ENCODE results near the gene MAP4K4. TPM values are rescaled to one million over a fixed set of nuclear protein-coding genes. Genes with fewer than 3 reads are reported as not detected.

Gene MAP4K4
- 82.2 and 131 TPM in 2 replicates for total RNA-seq
- 61.6 and 71.6 TPM in 2 replicates for polyA plus RNA-seq

- TF ChIP-seq CTCF (IDR thresholded peaks at IDR 0.05; ENCODE audit: low read depth, low read length): peak; percentile 32
- Histone ChIP-seq H3K27ac (peak within 1 kb of the TSS; percentile 84), H3K9me3 (ENCODE audit: low read depth) (no peaks in the 10 kb centered on the region), H3K27me3 (no peaks in the 10 kb centered on the region), H3K36me3 (no peaks in the 10 kb centered on the region), H3K4me1 (ENCODE audit: low read depth) (peaks cover 19% of the 10 kb centered on the region), H3K4me3 (peak within 1 kb of the TSS; percentile 84)
- DNase-seq (ENCODE audit: low read depth in 1 of 2, low spot score in 1 of 2): peak; percentile 85 to 91
Observed at GRCh38 chr2:101697124-101698013, at the start of gene MAP4K4. MAP4K4 (plus strand) TSS chr2:101697707; CDS start chr2:101698081, 374 bp downstream.

GRCh38 chr2:101653469-101653868 is 44.0 kb upstream of the MAP4K4 start:
- H3K27me3 ChIP-seq: no peaks in the 10 kb centered on the region
- H3K9me3 ChIP-seq (ENCODE audit: low read depth): no peaks in the 10 kb centered on the region
- no peak overlapping the region for H3K27ac ChIP-seq
- H3K4me1 ChIP-seq (ENCODE audit: low read depth): peaks cover 5% of the 10 kb centered on the region
- H3K4me3 ChIP-seq: no peak overlapping the region
- DNase-seq (ENCODE audit: low read depth in 1 of 2, low spot score in 1 of 2): no peak
- H3K36me3 ChIP-seq: no peaks in the 10 kb centered on the region
- no peak for TF ChIP-seq CTCF (IDR thresholded peaks at IDR 0.05; ENCODE audit: low read depth, low read length)

- TF ChIP-seq CTCF (IDR thresholded peaks at IDR 0.05; ENCODE audit: low read depth, low read length): no peak
- no peaks in the 10 kb centered on the region for H3K27me3 ChIP-seq
- H3K27ac ChIP-seq: no peak overlapping the region
- no peaks in the 10 kb centered on the region for H3K36me3 ChIP-seq
- no peak overlapping the region for H3K4me3 ChIP-seq
- peak in 1 of 2 donors; percentile 61 for DNase-seq (ENCODE audit: low read depth in 1 of 2, low spot score in 1 of 2)
- peaks cover 5% of the 10 kb centered on the region for H3K4me1 ChIP-seq (ENCODE audit: low read depth)
- H3K9me3 ChIP-seq (ENCODE audit: low read depth): no peaks in the 10 kb centered on the region
Observed at GRCh38 chr2:101655702-101656422, 41.6 kb upstream of the MAP4K4 start.

GRCh38 chr2:101657787-101658186 is 39.7 kb upstream of the MAP4K4 start:
- TF ChIP-seq CTCF (IDR thresholded peaks at IDR 0.05; ENCODE audit: low read depth, low read length): no peak

GRCh38 chr2:101658387-101658786 is 39.1 kb upstream of the MAP4K4 start:
- no peak for TF ChIP-seq CTCF (IDR thresholded peaks at IDR 0.05; ENCODE audit: low read depth, low read length)
- Histone ChIP-seq H3K4me3 (no peak overlapping the region), H3K9me3 (ENCODE audit: low read depth) (no peaks in the 10 kb centered on the region), H3K27ac (no peak overlapping the region), H3K27me3 (no peaks in the 10 kb centered on the region), H3K4me1 (ENCODE audit: low read depth) (no peaks in the 10 kb centered on the region), H3K36me3 (no peaks in the 10 kb centered on the region)
- no peak for DNase-seq (ENCODE audit: low read depth in 1 of 2, low spot score in 1 of 2)

More at GRCh38 chr2:101657787-101658186, 39.7 kb upstream of the MAP4K4 start:
- Histone ChIP-seq H3K27ac (no peak overlapping the region), H3K4me1 (ENCODE audit: low read depth) (no peaks in the 10 kb centered on the region), H3K36me3 (no peaks in the 10 kb centered on the region), H3K9me3 (ENCODE audit: low read depth) (no peaks in the 10 kb centered on the region), H3K4me3 (no peak overlapping the region), H3K27me3 (no peaks in the 10 kb centered on the region)
- DNase-seq (ENCODE audit: low read depth in 1 of 2, low spot score in 1 of 2): no peak
